DOHH2 (cell line): Measurements from ENCODE around the gene RPS6KA6.
"Not testable (repeated sequence)": the region's sequence is repeated elsewhere in the genome, so short reads cannot be mapped to it uniquely, and the experiment has no call there.

Experiments
- H3F3A ChIP-seq: fragments of 200-600 bp; sonication (generic), shearing (Covaris generic); 2 replicates; pipeline ENCODE4 v1.6.0; 2016; ENCODE audit warnings: antibody characterized with exemption, mild to moderate bottlenecking; ENCODE audit not compliant: control insufficient read depth, insufficient read depth
- H3K27ac ChIP-seq: fragments of 200-600 bp; sonication (generic); 2 replicates; pipeline ENCODE4 v1.5.1; 2014; ENCODE audit warnings: low read depth, mild to moderate bottlenecking, low read length, moderate library complexity
- H3K27me3 ChIP-seq: fragments of 200-600 bp; sonication (generic); 2 replicates; pipeline ENCODE4 v1.6.1; 2014; ENCODE audit warnings: mild to moderate bottlenecking, low read length, mixed read lengths; ENCODE audit not compliant: control insufficient read depth
- H3K36me3 ChIP-seq: fragments of 200-600 bp; sonication (generic); 2 replicates; pipeline ENCODE4 v1.6.1; 2014; ENCODE audit warnings: mild to moderate bottlenecking, low read length, moderate library complexity, mixed read lengths; ENCODE audit not compliant: control insufficient read depth
- H3K4me1 ChIP-seq: fragments of 200-600 bp; sonication (generic); 2 replicates; pipeline ENCODE4 v1.6.1; 2014; ENCODE audit warnings: mild to moderate bottlenecking, low read length, mixed read lengths; ENCODE audit not compliant: control insufficient read depth
- H3K4me2 ChIP-seq: fragments of 200-600 bp; sonication (generic); 2 replicates; pipeline ENCODE4 v1.6.0; 2014; ENCODE audit warnings: mild to moderate bottlenecking, low read length, moderate library complexity
- H3K4me3 ChIP-seq: fragments of 200-600 bp; sonication (generic); 2 replicates; pipeline ENCODE4 v1.5.1; 2014; ENCODE audit warnings: mild to moderate bottlenecking, low read length, mixed read lengths
- H3K79me2 ChIP-seq: fragments of 200-600 bp; sonication (generic); 2 replicates; pipeline ENCODE4 v1.6.1; 2014; ENCODE audit warnings: mild to moderate bottlenecking, low read length, mixed read lengths; ENCODE audit not compliant: control insufficient read depth
- H3K9me2 ChIP-seq: fragments of 200-600 bp; sonication (generic); replicated peaks from 2 replicates; pipeline ENCODE4 v1.6.1; 2014; ENCODE audit warnings: mild to moderate bottlenecking, low read length, mixed read lengths; ENCODE audit not compliant: control insufficient read depth
- H3K9me3 ChIP-seq: fragments of 200-600 bp; sonication (generic); 2 replicates; pipeline ENCODE4 v1.6.1; 2014; ENCODE audit warnings: antibody characterized with exemption, low read length, mixed read lengths; ENCODE audit not compliant: control insufficient read depth, insufficient read depth
- H4K20me1 ChIP-seq: fragments of 200-600 bp; sonication (generic); 2 replicates; pipeline ENCODE4 v1.6.0; 2014; ENCODE audit warnings: low read depth, mild to moderate bottlenecking, antibody characterized with exemption, low read length, moderate library complexity; ENCODE audit not compliant: control insufficient read depth, insufficient read depth
- CTCF ChIP-seq: fragments of 200-600 bp; sonication (generic); IDR thresholded peaks from one replicate; pipeline ENCODE4 v1.5.1; 2014; ENCODE audit warnings: antibody characterized with exemption, mild to moderate bottlenecking, low read depth, low read length; ENCODE audit not compliant: poor library complexity, severe bottlenecking
- EZH2phosphoT487 ChIP-seq: fragments of 200-600 bp; sonication (generic); IDR thresholded peaks from 2 replicates; pipeline ENCODE4 v1.6.1; 2017; ENCODE audit warnings: borderline replicate concordance, mild to moderate bottlenecking, antibody characterized with exemption, low read length, moderate library complexity, mixed read lengths

RPS6KA6 gene

GRCh38 chrX:84118769-84119168 lies 69.2 kb downstream of the RPS6KA6 start:
- Histone ChIP-seq H3K4me2 (no peak overlapping the region), H3K4me3 (no peak overlapping the region)
- TF ChIP-seq EZH2phosphoT487 (no peak), CTCF (no peak)

GRCh38 chrX:84118315-84118714 lies 69.7 kb downstream of the RPS6KA6 start:
- Histone ChIP-seq H3K36me3 (no peaks in the 10 kb centered on the region), H3K79me2 (no peaks in the 10 kb centered on the region), H3K4me1 (no peaks in the 10 kb centered on the region), H3K9me2 (no peaks in the 10 kb centered on the region), H3K9me3 (no peaks in the 10 kb centered on the region), H3K4me2 (no peak overlapping the region), H4K20me1 (no peaks in the 10 kb centered on the region), H3F3A (no peaks in the 10 kb centered on the region), H3K27me3 (no peaks in the 10 kb centered on the region), H3K27ac (no peak overlapping the region), H3K4me3 (no peak overlapping the region)
- TF ChIP-seq CTCF (no peak), EZH2phosphoT487 (no peak)

More at GRCh38 chrX:84118769-84119168, 69.2 kb downstream of the RPS6KA6 start:
- Histone ChIP-seq H3K27me3 (no peaks in the 10 kb centered on the region), H3K9me3 (no peaks in the 10 kb centered on the region), H3K36me3 (no peaks in the 10 kb centered on the region), H3K79me2 (no peaks in the 10 kb centered on the region), H3K4me1 (no peaks in the 10 kb centered on the region), H3K27ac (no peak overlapping the region), H4K20me1 (no peaks in the 10 kb centered on the region), H3F3A (no peaks in the 10 kb centered on the region), H3K9me2 (no peaks in the 10 kb centered on the region)

GRCh38 chrX:84108584-84108983 lies 79.4 kb downstream of the RPS6KA6 start:
- no peaks in the 10 kb centered on the region for H3K9me2 ChIP-seq
- H3K27me3 ChIP-seq, result no peaks in the 10 kb centered on the region
- H3K4me1 ChIP-seq, result no peaks in the 10 kb centered on the region
- no peaks in the 10 kb centered on the region for H4K20me1 ChIP-seq
- H3K9me3 ChIP-seq, result no peaks in the 10 kb centered on the region
- no peak for TF ChIP-seq EZH2phosphoT487
- TF ChIP-seq CTCF, result no peak
- no peak overlapping the region for H3K4me2 ChIP-seq
- H3K36me3 ChIP-seq, result no peaks in the 10 kb centered on the region
- H3K4me3 ChIP-seq, result no peak overlapping the region
- H3F3A ChIP-seq, result no peaks in the 10 kb centered on the region
- H3K27ac ChIP-seq, result no peak overlapping the region
- no peaks in the 10 kb centered on the region for H3K79me2 ChIP-seq

GRCh38 chrX:84099120-84099519 lies 88.9 kb downstream of the RPS6KA6 start:
- no peaks in the 10 kb centered on the region for H4K20me1 ChIP-seq
- H3K27ac ChIP-seq, result no peak overlapping the region
- no peaks in the 10 kb centered on the region for H3K36me3 ChIP-seq
- no peaks in the 10 kb centered on the region for H3K27me3 ChIP-seq
- no peak for TF ChIP-seq EZH2phosphoT487
- TF ChIP-seq CTCF, result no peak
- H3K4me1 ChIP-seq, result no peaks in the 10 kb centered on the region
- no peaks in the 10 kb centered on the region for H3K9me3 ChIP-seq
- no peak overlapping the region for H3K4me3 ChIP-seq
- no peaks in the 10 kb centered on the region for H3K79me2 ChIP-seq
- no peak overlapping the region for H3K4me2 ChIP-seq
- no peaks in the 10 kb centered on the region for H3F3A ChIP-seq
- no peaks in the 10 kb centered on the region for H3K9me2 ChIP-seq

GRCh38 chrX:84079479-84080197 lies 108.4 kb downstream of the RPS6KA6 start:
- H3K79me2 ChIP-seq, H3K4me3 ChIP-seq, H3F3A ChIP-seq, H4K20me1 ChIP-seq, H3K9me3 ChIP-seq, H3K9me2 ChIP-seq, H3K4me1 ChIP-seq, H3K27me3 ChIP-seq, H3K4me2 ChIP-seq, H3K27ac ChIP-seq, H3K36me3 ChIP-seq: not testable (repeated sequence)
